K562 treated with DMSO at 1 percent for 48 hours (cell line): ENCODE data around the gene HOXD3. TPM values are rescaled to one million over a fixed set of nuclear protein-coding genes. Genes with fewer than 3 reads are reported as not detected.

Source experiments
- total RNA-seq: library from RNA; unstranded; fragments of 300-600 nt; gene quantifications from 2 replicates; pipeline ENCODE4 v1.2.3, GENCODE V29; 2022; ENCODE audit warnings: low replicate concordance; ENCODE audit errors: extremely low read depth

HOXD3 gene
- total RNA-seq, result not detected in 2 replicates

GRCh38 chr2:176156807-176157498, at the start of gene HOXD3:
Gene HOXD3, plus strand, starts transcription at chr2:176157307. Its CDS starts 11,808 bp downstream, at chr2:176169115.

GRCh38 chr2:176115883-176116813, 41.0 kb upstream of the HOXD3 start, which contains the start of gene HOXD10:
Gene HOXD10, plus strand, starts transcription at chr2:176116778. Its CDS starts 56 bp downstream, at chr2:176116834.

GRCh38 chr2:176122683-176123410, 34.3 kb upstream of the HOXD3 start, which contains the start of gene HOXD9:
Gene HOXD9, plus strand, starts transcription at chr2:176122719. Its CDS starts 50 bp downstream, at chr2:176122769.

GRCh38 chr2:176128982-176129796, 27.9 kb upstream of the HOXD3 start, which contains the start of gene HOXD8:
Gene HOXD8, plus strand, starts transcription at chr2:176129705. Its CDS starts 662 bp downstream, at chr2:176130367.

GRCh38 chr2:176151442-176152287, 5.4 kb upstream of the HOXD3 start, which contains the start of gene HOXD4:
Gene HOXD4, plus strand, starts transcription at chr2:176151550. Its CDS starts 84 bp downstream, at chr2:176151634.

GRCh38 chr2:176187899-176188773, 31.0 kb downstream of the HOXD3 start, which contains the start of gene HOXD1:
Gene HOXD1, plus strand, starts transcription at chr2:176188668. Its CDS starts 134 bp downstream, at chr2:176188802.

Other genes with a start within 250 kb of the HOXD3 start
- gene LNPK, start 155.0 kb upstream of the HOXD3 start, total RNA-seq, result not detected in 2 replicates
- not detected in 2 replicates for gene EVX2, start 73.3 kb upstream of the HOXD3 start, total RNA-seq
- not detected in 2 replicates for gene HOXD13, start 64.6 kb upstream of the HOXD3 start, total RNA-seq
- gene HOXD12, start 57.5 kb upstream of the HOXD3 start, total RNA-seq, result not detected in 2 replicates
- gene HOXD11, start 50.0 kb upstream of the HOXD3 start, total RNA-seq, result not detected in 2 replicates
- gene HOXD10, start 40.5 kb upstream of the HOXD3 start, total RNA-seq, result not detected in 2 replicates
- gene HOXD9, start 34.6 kb upstream of the HOXD3 start, total RNA-seq, result not detected in 2 replicates
- not detected in 2 replicates for gene HOXD8, start 27.6 kb upstream of the HOXD3 start, total RNA-seq
- not detected in 2 replicates for gene HOXD4, start 5.8 kb upstream of the HOXD3 start, total RNA-seq
- gene HOXD1, start 31.4 kb downstream of the HOXD3 start, total RNA-seq, result not detected in 2 replicates
- not detected in 2 replicates for gene MTX2, start 112.1 kb downstream of the HOXD3 start, total RNA-seq